Right kidney (tissue), 1 donor: ENCODE measurements around the gene DPYSL3.

Source experiments
- DNase-seq: peaks from one replicate; pipeline ENCODE4 v3.0.0-alpha.2; 2016

DPYSL3 gene

GRCh38 chr5:147439254-147439653 is 70.6 kb downstream of the DPYSL3 start:
- no peak for DNase-seq

GRCh38 chr5:147437161-147437596 is 72.7 kb downstream of the DPYSL3 start:
- DNase-seq, result no peak

- DNase-seq, result no peak
Measured at GRCh38 chr5:147436596-147436995, 73.3 kb downstream of the DPYSL3 start.

GRCh38 chr5:147434049-147434448 is 75.8 kb downstream of the DPYSL3 start:
- no peak for DNase-seq

- DNase-seq, result no peak
Measured at GRCh38 chr5:147432323-147432722, 77.5 kb downstream of the DPYSL3 start.

GRCh38 chr5:147431586-147431985 is 78.3 kb downstream of the DPYSL3 start:
- DNase-seq, result no peak

GRCh38 chr5:147430628-147431027 is 79.2 kb downstream of the DPYSL3 start:
- no peak for DNase-seq

GRCh38 chr5:147427521-147428401 is 82.1 kb downstream of the DPYSL3 start:
- no peak for DNase-seq

GRCh38 chr5:147426640-147427327 is 83.1 kb downstream of the DPYSL3 start:
- DNase-seq, result no peak

GRCh38 chr5:147418613-147419012 is 91.3 kb downstream of the DPYSL3 start:
- no peak for DNase-seq

- no peak for DNase-seq
Measured at GRCh38 chr5:147417135-147417813, 92.6 kb downstream of the DPYSL3 start.

- no peak for DNase-seq
Measured at GRCh38 chr5:147415651-147416050, 94.2 kb downstream of the DPYSL3 start.

GRCh38 chr5:147413266-147413665 is 96.6 kb downstream of the DPYSL3 start:
- no peak for DNase-seq

- no peak for DNase-seq
Measured at GRCh38 chr5:147412561-147412960, 97.3 kb downstream of the DPYSL3 start.

- no peak for DNase-seq
Measured at GRCh38 chr5:147411359-147412319, 98.2 kb downstream of the DPYSL3 start.

- peak; percentile 39 for DNase-seq
Measured at GRCh38 chr5:147410496-147411358, 99.1 kb downstream of the DPYSL3 start.

- no peak for DNase-seq
Measured at GRCh38 chr5:147408980-147409379, 100.9 kb downstream of the DPYSL3 start.

- DNase-seq, result no peak
Measured at GRCh38 chr5:147407094-147407681, 102.7 kb downstream of the DPYSL3 start.

- DNase-seq, result no peak
Measured at GRCh38 chr5:147406636-147407035, 103.2 kb downstream of the DPYSL3 start.

GRCh38 chr5:147404706-147405105 is 105.2 kb downstream of the DPYSL3 start:
- no peak for DNase-seq
